ENCODE data around the gene NPHP1.

The NPHP1 gene

GRCh38 chr2:110143982-110144381 lies 60.8 kb downstream of the NPHP1 start:
- H3K4ac ChIP-seq (ENCODE audit: low read depth, low read length), result no peak overlapping the region
- no peaks in the 10 kb centered on the region for H3K79me2 ChIP-seq (ENCODE audit: control insufficient read depth, insufficient read depth, low read length, poor library complexity)
- H2BK120ac ChIP-seq (ENCODE audit: insufficient read depth, low read length, poor library complexity), result no peak overlapping the region
- no peaks in the 10 kb centered on the region for H3K79me1 ChIP-seq (ENCODE audit: low read length)
- H3K14ac ChIP-seq (ENCODE audit: low read length), result no peak overlapping the region
- no peak for DNase-seq
- no peak overlapping the region for H2AK5ac ChIP-seq (ENCODE audit: low read length)
- H2BK12ac ChIP-seq (ENCODE audit: low read length), result no peak overlapping the region
- H4K12ac ChIP-seq (ENCODE audit: low read depth, low read length), result no peak overlapping the region
- H3K9me3 ChIP-seq (ENCODE audit: insufficient read depth, low read depth, low read length), result no peaks in the 10 kb centered on the region
- no peak overlapping the region for H3K23ac ChIP-seq (ENCODE audit: low read length)
- no peak overlapping the region for H4K91ac ChIP-seq (ENCODE audit: low read depth, low read length)
- H4K8ac ChIP-seq (ENCODE audit: low read depth, low read length), result no peak overlapping the region
- no peak overlapping the region for H2BK5ac ChIP-seq (ENCODE audit: low read depth, low read length, poor library complexity)
- no peaks in the 10 kb centered on the region for H3K27me3 ChIP-seq (ENCODE audit: insufficient read depth, low read length)
- no peak overlapping the region for H3K9ac ChIP-seq (ENCODE audit: low read length)
- H3K36me3 ChIP-seq (ENCODE audit: control insufficient read depth in 1 of 2, insufficient read depth in 2 of 2, low read length in 2 of 2), result no peaks in the 10 kb centered on the region
- no peak overlapping the region for H3K27ac ChIP-seq (ENCODE audit: low read depth, low read length)
- H3K4me3 ChIP-seq (ENCODE audit: low read depth, low read length), result no peak overlapping the region
- no peaks in the 10 kb centered on the region for H3K4me1 ChIP-seq (ENCODE audit: control insufficient read depth in 1 of 2, insufficient read depth in 2 of 2, low read length in 2 of 2)
- H2AFZ ChIP-seq (ENCODE audit: insufficient read depth, low read length, poor library complexity), result no peak overlapping the region
- no peak overlapping the region for H3K4me2 ChIP-seq (ENCODE audit: low read length)
- no peak overlapping the region for H3K18ac ChIP-seq (ENCODE audit: low read length)

GRCh38 chr2:110140401-110140800 lies 64.4 kb downstream of the NPHP1 start:
- no peak overlapping the region for H2BK12ac ChIP-seq (ENCODE audit: low read length)
- H3K9ac ChIP-seq (ENCODE audit: low read length), result no peak overlapping the region
- no peak overlapping the region for H3K23ac ChIP-seq (ENCODE audit: low read length)
- no peaks in the 10 kb centered on the region for H3K79me1 ChIP-seq (ENCODE audit: low read length)
- H3K18ac ChIP-seq (ENCODE audit: low read length), result no peak overlapping the region
- no peak overlapping the region for H4K8ac ChIP-seq (ENCODE audit: low read depth, low read length)
- peaks cover 3% of the 10 kb centered on the region for H3K9me3 ChIP-seq (ENCODE audit: insufficient read depth, low read depth, low read length)
- no CpG with 5 or more reads among the region's 1 CpG for WGBS (ENCODE audit: extremely low coverage, insufficient coverage, insufficient read length)
- no peak overlapping the region for H2BK5ac ChIP-seq (ENCODE audit: low read depth, low read length, poor library complexity)
- no peak overlapping the region for H3K4ac ChIP-seq (ENCODE audit: low read depth, low read length)
- H3K14ac ChIP-seq (ENCODE audit: low read length), result no peak overlapping the region
- H3K36me3 ChIP-seq (ENCODE audit: control insufficient read depth in 1 of 2, insufficient read depth in 2 of 2, low read length in 2 of 2), result no peaks in the 10 kb centered on the region
- H3K4me2 ChIP-seq (ENCODE audit: low read length), result no peak overlapping the region
- no peak for DNase-seq
- no peaks in the 10 kb centered on the region for H3K4me1 ChIP-seq (ENCODE audit: control insufficient read depth in 1 of 2, insufficient read depth in 2 of 2, low read length in 2 of 2)
- H3K79me2 ChIP-seq (ENCODE audit: control insufficient read depth, insufficient read depth, low read length, poor library complexity), result no peaks in the 10 kb centered on the region
- no peak overlapping the region for H3K4me3 ChIP-seq (ENCODE audit: low read depth, low read length)
- no peak overlapping the region for H2AFZ ChIP-seq (ENCODE audit: insufficient read depth, low read length, poor library complexity)
- H4K91ac ChIP-seq (ENCODE audit: low read depth, low read length), result no peak overlapping the region
- H2BK120ac ChIP-seq (ENCODE audit: insufficient read depth, low read length, poor library complexity), result no peak overlapping the region
- H4K12ac ChIP-seq (ENCODE audit: low read depth, low read length), result no peak overlapping the region
- no peak overlapping the region for H2AK5ac ChIP-seq (ENCODE audit: low read length)
- no peak overlapping the region for H3K27ac ChIP-seq (ENCODE audit: low read depth, low read length)
- no peaks in the 10 kb centered on the region for H3K27me3 ChIP-seq (ENCODE audit: insufficient read depth, low read length)

GRCh38 chr2:110134025-110134424 lies 70.8 kb downstream of the NPHP1 start:
- H3K79me2 ChIP-seq (ENCODE audit: control insufficient read depth, insufficient read depth, low read length, poor library complexity), result no peaks in the 10 kb centered on the region
- no peak overlapping the region for H2BK5ac ChIP-seq (ENCODE audit: low read depth, low read length, poor library complexity)
- no peak overlapping the region for H3K23ac ChIP-seq (ENCODE audit: low read length)
- H2AFZ ChIP-seq (ENCODE audit: insufficient read depth, low read length, poor library complexity), result no peak overlapping the region
- no peak for DNase-seq
- peaks cover 3% of the 10 kb centered on the region for H3K9me3 ChIP-seq (ENCODE audit: insufficient read depth, low read depth, low read length)
- no peak overlapping the region for H3K4ac ChIP-seq (ENCODE audit: low read depth, low read length)
- H3K4me3 ChIP-seq (ENCODE audit: low read depth, low read length), result no peak overlapping the region
- H2AK5ac ChIP-seq (ENCODE audit: low read length), result no peak overlapping the region
- H4K12ac ChIP-seq (ENCODE audit: low read depth, low read length), result no peak overlapping the region
- no peaks in the 10 kb centered on the region for H3K79me1 ChIP-seq (ENCODE audit: low read length)
- H3K27ac ChIP-seq (ENCODE audit: low read depth, low read length), result no peak overlapping the region
- no peak overlapping the region for H4K91ac ChIP-seq (ENCODE audit: low read depth, low read length)
- no peaks in the 10 kb centered on the region for H3K4me1 ChIP-seq (ENCODE audit: control insufficient read depth in 1 of 2, insufficient read depth in 2 of 2, low read length in 2 of 2)
- H3K18ac ChIP-seq (ENCODE audit: low read length), result no peak overlapping the region
- H3K9ac ChIP-seq (ENCODE audit: low read length), result no peak overlapping the region
- no peaks in the 10 kb centered on the region for H3K36me3 ChIP-seq (ENCODE audit: control insufficient read depth in 1 of 2, insufficient read depth in 2 of 2, low read length in 2 of 2)
- no peak overlapping the region for H3K4me2 ChIP-seq (ENCODE audit: low read length)
- H3K14ac ChIP-seq (ENCODE audit: low read length), result no peak overlapping the region
- H2BK120ac ChIP-seq (ENCODE audit: insufficient read depth, low read length, poor library complexity), result no peak overlapping the region
- no peaks in the 10 kb centered on the region for H3K27me3 ChIP-seq (ENCODE audit: insufficient read depth, low read length)
- H4K8ac ChIP-seq (ENCODE audit: low read depth, low read length), result no peak overlapping the region
- no peak overlapping the region for H2BK12ac ChIP-seq (ENCODE audit: low read length)

- no peak overlapping the region for H3K9ac ChIP-seq (ENCODE audit: low read length)
- H3K14ac ChIP-seq (ENCODE audit: low read length), result no peak overlapping the region
- no CpG with 5 or more reads among the region's 2 CpGs for WGBS (ENCODE audit: extremely low coverage, insufficient coverage, insufficient read length)
- H3K79me1 ChIP-seq (ENCODE audit: low read length), result no peaks in the 10 kb centered on the region
- no peak overlapping the region for H3K4ac ChIP-seq (ENCODE audit: low read depth, low read length)
- no peak overlapping the region for H2AFZ ChIP-seq (ENCODE audit: insufficient read depth, low read length, poor library complexity)
- no peak overlapping the region for H2BK12ac ChIP-seq (ENCODE audit: low read length)
- no peak overlapping the region for H3K4me2 ChIP-seq (ENCODE audit: low read length)
- H3K23ac ChIP-seq (ENCODE audit: low read length), result no peak overlapping the region
- peaks cover 0 to 2% of the 10 kb centered on the region in 2 experiments for H3K4me1 ChIP-seq (ENCODE audit: control insufficient read depth in 1 of 2, insufficient read depth in 2 of 2, low read length in 2 of 2)
- no peak overlapping the region for H2BK120ac ChIP-seq (ENCODE audit: insufficient read depth, low read length, poor library complexity)
- H4K91ac ChIP-seq (ENCODE audit: low read depth, low read length), result no peak overlapping the region
- no peak overlapping the region for H2BK5ac ChIP-seq (ENCODE audit: low read depth, low read length, poor library complexity)
- H3K36me3 ChIP-seq (ENCODE audit: control insufficient read depth in 1 of 2, insufficient read depth in 2 of 2, low read length in 2 of 2), result no peaks in the 10 kb centered on the region
- no peak overlapping the region for H3K18ac ChIP-seq (ENCODE audit: low read length)
- no peaks in the 10 kb centered on the region for H3K79me2 ChIP-seq (ENCODE audit: control insufficient read depth, insufficient read depth, low read length, poor library complexity)
- DNase-seq, result no peak
- H3K4me3 ChIP-seq (ENCODE audit: low read depth, low read length), result no peak overlapping the region
- H2AK5ac ChIP-seq (ENCODE audit: low read length), result no peak overlapping the region
- H3K27ac ChIP-seq (ENCODE audit: low read depth, low read length), result no peak overlapping the region
- H4K12ac ChIP-seq (ENCODE audit: low read depth, low read length), result no peak overlapping the region
- no peak overlapping the region for H4K8ac ChIP-seq (ENCODE audit: low read depth, low read length)
- H3K27me3 ChIP-seq (ENCODE audit: insufficient read depth, low read length), result no peaks in the 10 kb centered on the region
- no peaks in the 10 kb centered on the region for H3K9me3 ChIP-seq (ENCODE audit: insufficient read depth, low read depth, low read length)
Observed at GRCh38 chr2:110131166-110131565, 73.6 kb downstream of the NPHP1 start.

- Histone ChIP-seq H3K4me2 (ENCODE audit: low read length) (no peak overlapping the region), H2BK120ac (ENCODE audit: insufficient read depth, low read length, poor library complexity) (no peak overlapping the region), H3K36me3 (ENCODE audit: control insufficient read depth in 1 of 2, insufficient read depth in 2 of 2, low read length in 2 of 2) (no peaks in the 10 kb centered on the region), H4K91ac (ENCODE audit: low read depth, low read length) (no peak overlapping the region), H2BK12ac (ENCODE audit: low read length) (no peak overlapping the region), H3K9me3 (ENCODE audit: insufficient read depth, low read depth, low read length) (no peaks in the 10 kb centered on the region), H3K18ac (ENCODE audit: low read length) (no peak overlapping the region), H3K27ac (ENCODE audit: low read depth, low read length) (no peak overlapping the region), H3K79me2 (ENCODE audit: control insufficient read depth, insufficient read depth, low read length, poor library complexity) (no peaks in the 10 kb centered on the region), H3K4me1 (ENCODE audit: control insufficient read depth in 1 of 2, insufficient read depth in 2 of 2, low read length in 2 of 2) (peaks cover 0 to 2% of the 10 kb centered on the region in 2 experiments), H3K4ac (ENCODE audit: low read depth, low read length) (no peak overlapping the region), H3K23ac (ENCODE audit: low read length) (no peak overlapping the region), H2AFZ (ENCODE audit: insufficient read depth, low read length, poor library complexity) (no peak overlapping the region), H2BK5ac (ENCODE audit: low read depth, low read length, poor library complexity) (no peak overlapping the region), H3K4me3 (ENCODE audit: low read depth, low read length) (no peak overlapping the region), H2AK5ac (ENCODE audit: low read length) (no peak overlapping the region), H3K14ac (ENCODE audit: low read length) (no peak overlapping the region), H4K8ac (ENCODE audit: low read depth, low read length) (no peak overlapping the region), H4K12ac (ENCODE audit: low read depth, low read length) (no peak overlapping the region), H3K9ac (ENCODE audit: low read length) (no peak overlapping the region), H3K27me3 (ENCODE audit: insufficient read depth, low read length) (no peaks in the 10 kb centered on the region), H3K79me1 (ENCODE audit: low read length) (no peaks in the 10 kb centered on the region)
- no peak for DNase-seq
- no CpG with 5 or more reads among the region's 2 CpGs for WGBS (ENCODE audit: extremely low coverage, insufficient coverage, insufficient read length)
Observed at GRCh38 chr2:110130757-110131156, 74.1 kb downstream of the NPHP1 start.
